DOHH2 (cell line): ENCODE measurements around the gene SRSF5.

ENCODE experiments used
- H3F3A ChIP-seq: fragments of 200-600 bp; sonication (generic), shearing (Covaris generic); 2 replicates; pipeline ENCODE4 v1.6.0; 2016; ENCODE audit warnings: antibody characterized with exemption, mild to moderate bottlenecking; ENCODE audit not compliant: control insufficient read depth, insufficient read depth
- H3K27ac ChIP-seq: fragments of 200-600 bp; sonication (generic); 2 replicates; pipeline ENCODE4 v1.5.1; 2014; ENCODE audit warnings: low read depth, mild to moderate bottlenecking, low read length, moderate library complexity
- H3K27me3 ChIP-seq: fragments of 200-600 bp; sonication (generic); 2 replicates; pipeline ENCODE4 v1.6.1; 2014; ENCODE audit warnings: mild to moderate bottlenecking, low read length, mixed read lengths; ENCODE audit not compliant: control insufficient read depth
- H3K36me3 ChIP-seq: fragments of 200-600 bp; sonication (generic); 2 replicates; pipeline ENCODE4 v1.6.1; 2014; ENCODE audit warnings: mild to moderate bottlenecking, low read length, moderate library complexity, mixed read lengths; ENCODE audit not compliant: control insufficient read depth
- H3K4me1 ChIP-seq: fragments of 200-600 bp; sonication (generic); 2 replicates; pipeline ENCODE4 v1.6.1; 2014; ENCODE audit warnings: mild to moderate bottlenecking, low read length, mixed read lengths; ENCODE audit not compliant: control insufficient read depth
- H3K4me2 ChIP-seq: fragments of 200-600 bp; sonication (generic); 2 replicates; pipeline ENCODE4 v1.6.0; 2014; ENCODE audit warnings: mild to moderate bottlenecking, low read length, moderate library complexity
- H3K4me3 ChIP-seq: fragments of 200-600 bp; sonication (generic); 2 replicates; pipeline ENCODE4 v1.5.1; 2014; ENCODE audit warnings: mild to moderate bottlenecking, low read length, mixed read lengths
- H3K79me2 ChIP-seq: fragments of 200-600 bp; sonication (generic); 2 replicates; pipeline ENCODE4 v1.6.1; 2014; ENCODE audit warnings: mild to moderate bottlenecking, low read length, mixed read lengths; ENCODE audit not compliant: control insufficient read depth
- H3K9me2 ChIP-seq: fragments of 200-600 bp; sonication (generic); replicated peaks from 2 replicates; pipeline ENCODE4 v1.6.1; 2014; ENCODE audit warnings: mild to moderate bottlenecking, low read length, mixed read lengths; ENCODE audit not compliant: control insufficient read depth
- H3K9me3 ChIP-seq: fragments of 200-600 bp; sonication (generic); 2 replicates; pipeline ENCODE4 v1.6.1; 2014; ENCODE audit warnings: antibody characterized with exemption, low read length, mixed read lengths; ENCODE audit not compliant: control insufficient read depth, insufficient read depth
- H4K20me1 ChIP-seq: fragments of 200-600 bp; sonication (generic); 2 replicates; pipeline ENCODE4 v1.6.0; 2014; ENCODE audit warnings: low read depth, mild to moderate bottlenecking, antibody characterized with exemption, low read length, moderate library complexity; ENCODE audit not compliant: control insufficient read depth, insufficient read depth
- CTCF ChIP-seq: fragments of 200-600 bp; sonication (generic); IDR thresholded peaks from one replicate; pipeline ENCODE4 v1.5.1; 2014; ENCODE audit warnings: antibody characterized with exemption, mild to moderate bottlenecking, low read depth, low read length; ENCODE audit not compliant: poor library complexity, severe bottlenecking
- EZH2phosphoT487 ChIP-seq: fragments of 200-600 bp; sonication (generic); IDR thresholded peaks from 2 replicates; pipeline ENCODE4 v1.6.1; 2017; ENCODE audit warnings: borderline replicate concordance, mild to moderate bottlenecking, antibody characterized with exemption, low read length, moderate library complexity, mixed read lengths

SRSF5 gene

GRCh38 chr14:69795691-69796090 is 28.7 kb downstream of the SRSF5 start:
- H4K20me1 ChIP-seq = no peaks in the 10 kb centered on the region
- H3K9me3 ChIP-seq = no peaks in the 10 kb centered on the region
- peaks cover under 1% of the 10 kb centered on the region; the same call in 1 of the 2 replicates for H3K4me1 ChIP-seq
- no peak overlapping the region for H3K4me3 ChIP-seq
- no peaks in the 10 kb centered on the region for H3K36me3 ChIP-seq
- no peak overlapping the region for H3K4me2 ChIP-seq
- H3K9me2 ChIP-seq = no peaks in the 10 kb centered on the region
- peaks cover 3% of the 10 kb centered on the region; the same call in 1 of the 2 replicates for H3F3A ChIP-seq
- H3K27me3 ChIP-seq = peaks cover 3% of the 10 kb centered on the region; the same call in 1 of the 2 replicates
- no peaks in the 10 kb centered on the region for H3K79me2 ChIP-seq
- TF ChIP-seq EZH2phosphoT487 (no peak), CTCF (no peak)
- H3K27ac ChIP-seq = no peak overlapping the region

- Histone ChIP-seq H4K20me1 (no peaks in the 10 kb centered on the region), H3K4me1 (no peaks in the 10 kb centered on the region), H3K4me2 (no peak within 1 kb of the TSS), H3K4me3 (no peak within 1 kb of the TSS), H3K9me2 (no peaks in the 10 kb centered on the region), H3K27me3 (peaks cover 5% of the 10 kb centered on the region; the same call in 1 of the 2 replicates), H3K27ac (no peak within 1 kb of the TSS), H3K79me2 (no peaks in the 10 kb centered on the region), H3F3A (no peaks in the 10 kb centered on the region), H3K9me3 (no peaks in the 10 kb centered on the region), H3K36me3 (no peaks in the 10 kb centered on the region)
- TF ChIP-seq EZH2phosphoT487 (no peak), CTCF (no peak)
Observed at GRCh38 chr14:69796797-69797500, 30.0 kb downstream of the SRSF5 start, which contains the start of gene SLC10A1. SLC10A1 (minus strand) TSS chr14:69797241; CDS start chr14:69797155, 86 bp downstream.

GRCh38 chr14:69797573-69798338 is 30.8 kb downstream of the SRSF5 start:
- H3K36me3 ChIP-seq = no peaks in the 10 kb centered on the region
- no peaks in the 10 kb centered on the region for H3K9me2 ChIP-seq
- no peaks in the 10 kb centered on the region for H3K79me2 ChIP-seq
- TF ChIP-seq CTCF (no peak), EZH2phosphoT487 (no peak)
- H4K20me1 ChIP-seq = no peaks in the 10 kb centered on the region
- H3K4me3 ChIP-seq = no peak overlapping the region
- peaks cover 5% of the 10 kb centered on the region for H3K27me3 ChIP-seq
- no peaks in the 10 kb centered on the region for H3F3A ChIP-seq
- H3K27ac ChIP-seq = no peak overlapping the region
- no peak overlapping the region for H3K4me2 ChIP-seq
- H3K4me1 ChIP-seq = no peaks in the 10 kb centered on the region
- no peaks in the 10 kb centered on the region for H3K9me3 ChIP-seq
